ENCODE data around the gene FARS2.

DNA sequence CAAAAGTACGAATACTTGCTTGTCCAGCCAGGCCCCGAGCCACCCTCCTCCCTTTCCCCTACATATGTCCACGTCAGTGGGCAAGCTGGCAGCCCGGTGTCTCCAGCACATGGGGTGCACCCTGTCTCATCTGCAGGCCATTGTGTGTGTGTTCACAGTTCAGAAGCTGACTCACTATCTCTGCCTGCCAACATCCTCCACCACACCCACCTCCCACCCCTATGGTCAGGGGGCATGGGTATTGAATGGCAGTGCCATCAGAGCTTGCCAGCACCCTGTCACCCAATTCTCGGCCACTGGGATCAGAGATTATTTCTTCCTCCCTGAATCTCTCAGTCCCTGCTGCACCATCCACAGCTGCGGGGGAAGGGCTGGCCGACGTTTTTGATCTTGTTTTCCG, 195.7 kb downstream of the FARS2 start:
- no peak for TF ChIP-seq POLR2A (IDR thresholded peaks at IDR 0.05)
- TF ChIP-seq, protein P1, sequence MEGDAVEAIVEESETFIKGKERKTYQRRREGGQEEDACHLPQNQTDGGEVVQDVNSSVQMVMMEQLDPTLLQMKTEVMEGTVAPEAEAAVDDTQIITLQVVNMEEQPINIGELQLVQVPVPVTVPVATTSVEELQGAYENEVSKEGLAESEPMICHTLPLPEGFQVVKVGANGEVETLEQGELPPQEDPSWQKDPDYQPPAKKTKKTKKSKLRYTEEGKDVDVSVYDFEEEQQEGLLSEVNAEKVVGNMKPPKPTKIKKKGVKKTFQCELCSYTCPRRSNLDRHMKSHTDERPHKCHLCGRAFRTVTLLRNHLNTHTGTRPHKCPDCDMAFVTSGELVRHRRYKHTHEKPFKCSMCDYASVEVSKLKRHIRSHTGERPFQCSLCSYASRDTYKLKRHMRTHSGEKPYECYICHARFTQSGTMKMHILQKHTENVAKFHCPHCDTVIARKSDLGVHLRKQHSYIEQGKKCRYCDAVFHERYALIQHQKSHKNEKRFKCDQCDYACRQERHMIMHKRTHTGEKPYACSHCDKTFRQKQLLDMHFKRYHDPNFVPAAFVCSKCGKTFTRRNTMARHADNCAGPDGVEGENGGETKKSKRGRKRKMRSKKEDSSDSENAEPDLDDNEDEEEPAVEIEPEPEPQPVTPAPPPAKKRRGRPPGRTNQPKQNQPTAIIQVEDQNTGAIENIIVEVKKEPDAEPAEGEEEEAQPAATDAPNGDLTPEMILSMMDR (IDR thresholded peaks at IDR 0.05) = no peak

Measured in vagina (tissue), 2 donors.